Calu3 (cell line): ENCODE data around the gene UGT1A1. TPM values are rescaled to one million over a fixed set of nuclear protein-coding genes. Genes with fewer than 3 reads are reported as not detected.

Experiments used
- BruUV-seq: library from RNA; stranded (reverse); fragments of 400-500 nt; replicated peaks from 2 replicates; lab custom pipeline; 2021; lab: Mats Ljungman, UMichigan
- CTCF ChIA-PET: fragments of 300-600 bp; sonication (Branson Sonifier 250); formaldehyde crosslinking; loops from one replicate; lab custom pipeline; 2022; ENCODE audit warnings: antibody characterized with exemption; lab: Charles Lee
- DNase-seq: peaks from one replicate; pipeline ENCODE4 v3.0.0; 2022
- H3K27ac Mint-ChIP-seq: one replicate; pipeline ENCODE4 v1.8.0; 2022; ENCODE audit warnings: mixed read lengths; ENCODE audit not compliant: unreplicated experiment
- H3K27me3 Mint-ChIP-seq: one replicate; pipeline ENCODE4 v1.8.0; 2022; ENCODE audit warnings: mixed read lengths; ENCODE audit not compliant: unreplicated experiment
- H3K36me3 Mint-ChIP-seq: one replicate; pipeline ENCODE4 v1.8.0; 2022; ENCODE audit warnings: mild to moderate bottlenecking, moderate library complexity, mixed read lengths; ENCODE audit not compliant: insufficient read depth, unreplicated experiment
- H3K4me1 Mint-ChIP-seq: one replicate; pipeline ENCODE4 v1.8.0; 2022; ENCODE audit warnings: mild to moderate bottlenecking, low read depth, mixed read lengths; ENCODE audit not compliant: unreplicated experiment
- H3K4me3 Mint-ChIP-seq: one replicate; pipeline ENCODE4 v1.8.0; 2022; ENCODE audit warnings: mild to moderate bottlenecking, low read depth, moderate library complexity, mixed read lengths; ENCODE audit not compliant: unreplicated experiment
- H3K9me3 Mint-ChIP-seq: one replicate; pipeline ENCODE4 v1.8.0; 2022; ENCODE audit warnings: low read depth, mixed read lengths; ENCODE audit not compliant: unreplicated experiment
- intact Hi-C: fragments of 100-400 bp; cut with micrococcal nuclease; formaldehyde crosslinking; loops from one replicate; pipeline ENCODE4 v1.10.0; 2022; ENCODE audit not compliant: unreplicated experiment
- total RNA-seq: library from RNA; stranded (reverse); gene quantifications from 2 replicates; pipeline ENCODE4 v1.2.3, GENCODE V29; 2022
- TF ChIP-seq, protein P1 (sequence below): fragments of 200-600 bp; IDR thresholded peaks from one replicate; pipeline ENCODE4 v1.8.0; 2022; ENCODE audit warnings: antibody characterized with exemption; ENCODE audit not compliant: unreplicated experiment

The UGT1A1 gene
- total RNA-seq, 1 experiment from 2014 or later: 26.7 TPM

DNA sequence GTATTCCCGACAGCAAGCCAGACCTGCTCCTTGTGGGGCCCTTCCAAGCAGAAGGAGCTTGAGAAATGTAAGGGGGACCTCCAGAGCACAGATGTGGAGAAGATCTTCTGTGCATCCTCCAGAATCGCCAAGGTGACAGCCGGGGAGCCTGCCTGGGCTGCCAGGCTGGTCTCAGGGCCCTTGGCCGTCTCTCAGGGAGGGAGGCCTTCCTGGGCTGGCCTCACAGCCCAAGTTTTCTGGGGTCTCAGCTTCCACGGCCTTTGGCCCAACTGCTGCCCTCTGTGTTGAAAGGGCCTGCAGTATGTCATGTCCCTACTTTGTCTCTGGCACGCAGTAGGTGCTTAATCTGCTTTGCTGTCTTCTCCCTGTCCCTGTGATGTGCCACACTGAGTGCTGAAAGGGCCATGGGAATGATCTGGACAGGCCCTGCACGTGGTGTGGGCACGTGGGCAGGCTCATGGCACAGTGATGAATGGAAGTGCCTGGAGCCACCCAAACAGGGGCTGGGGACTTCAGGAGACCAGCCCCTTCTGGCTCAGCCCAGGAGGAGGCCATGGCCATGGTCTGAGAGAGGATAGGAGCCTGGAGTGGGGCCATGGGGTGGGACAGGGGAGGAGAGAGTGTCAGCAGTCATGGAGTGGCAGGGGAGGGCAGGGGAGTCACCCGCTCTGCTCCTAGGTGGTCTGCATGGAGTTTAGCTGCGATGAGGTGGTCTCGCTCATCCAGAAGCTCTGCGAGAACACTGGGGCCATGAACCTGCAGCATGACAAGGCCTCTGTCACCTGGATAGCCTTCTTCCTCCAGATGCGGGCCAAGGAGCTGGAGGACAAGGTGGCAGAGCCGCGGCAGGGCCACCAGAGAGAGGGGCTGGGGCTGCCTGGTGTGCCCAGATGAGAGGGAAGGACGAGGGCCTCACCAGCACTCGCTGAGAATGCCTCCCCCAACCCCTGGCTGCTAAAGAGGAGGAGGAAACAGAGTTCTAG is 58.9 kb downstream of the UGT1A1 start:
- Mint-ChIP-seq H3K4me3 (no peak overlapping the region), H3K36me3 (peaks cover 5% of the 10 kb centered on the region)

DNA sequence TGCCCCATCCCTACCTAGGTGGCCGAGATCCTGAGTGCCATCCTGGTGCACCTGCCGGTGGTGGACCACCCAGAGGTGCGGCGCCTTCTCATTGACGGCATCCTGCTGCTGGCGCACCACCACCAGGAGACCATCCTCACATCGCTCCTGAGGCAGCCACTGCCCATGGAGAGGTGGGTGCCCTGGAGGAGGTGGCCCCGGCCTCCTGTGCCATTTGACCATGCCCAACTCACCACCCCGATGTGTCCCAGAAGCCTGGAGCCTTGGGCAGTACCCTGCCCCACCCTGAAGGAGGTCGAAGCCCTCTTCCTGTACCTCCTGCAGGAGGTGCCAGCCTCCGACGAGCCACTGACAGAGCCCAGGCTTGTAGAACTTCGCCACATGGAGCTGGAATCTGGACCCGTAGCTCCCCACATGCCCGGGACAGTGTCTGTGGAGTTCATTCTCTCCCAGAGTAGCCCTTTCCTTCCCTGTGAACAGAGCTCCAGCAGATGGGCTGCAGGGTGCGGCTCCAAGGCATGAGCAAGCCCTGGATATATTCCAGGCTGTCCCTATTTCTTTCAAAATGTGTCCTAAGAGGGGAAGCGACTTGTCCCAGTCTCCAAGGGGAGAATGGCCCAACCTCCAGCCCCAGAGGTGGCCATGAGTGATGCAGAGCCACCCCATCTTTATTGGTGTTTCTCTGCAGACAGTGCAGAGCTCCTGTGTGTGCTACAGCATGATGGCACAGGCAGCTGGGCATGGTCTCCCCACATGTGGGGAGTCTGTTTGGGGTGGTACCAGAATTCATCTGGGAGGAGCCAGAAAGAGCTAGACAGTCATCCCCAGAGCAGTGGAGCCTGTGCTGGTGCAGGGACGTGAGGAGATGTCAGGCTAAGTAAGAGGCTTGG is 60.1 kb downstream of the UGT1A1 start:
- Mint-ChIP-seq H3K4me1 (no peaks in the 10 kb centered on the region), H3K27ac (no peak overlapping the region), H3K4me3 (no peak overlapping the region), H3K36me3 (peaks cover 5% of the 10 kb centered on the region), H3K27me3 (peaks cover 20% of the 10 kb centered on the region), H3K9me3 (no peaks in the 10 kb centered on the region)
- BruUV-seq: no TSS peak
- intact Hi-C loops: no loop called here
- TF ChIP-seq, protein P1, sequence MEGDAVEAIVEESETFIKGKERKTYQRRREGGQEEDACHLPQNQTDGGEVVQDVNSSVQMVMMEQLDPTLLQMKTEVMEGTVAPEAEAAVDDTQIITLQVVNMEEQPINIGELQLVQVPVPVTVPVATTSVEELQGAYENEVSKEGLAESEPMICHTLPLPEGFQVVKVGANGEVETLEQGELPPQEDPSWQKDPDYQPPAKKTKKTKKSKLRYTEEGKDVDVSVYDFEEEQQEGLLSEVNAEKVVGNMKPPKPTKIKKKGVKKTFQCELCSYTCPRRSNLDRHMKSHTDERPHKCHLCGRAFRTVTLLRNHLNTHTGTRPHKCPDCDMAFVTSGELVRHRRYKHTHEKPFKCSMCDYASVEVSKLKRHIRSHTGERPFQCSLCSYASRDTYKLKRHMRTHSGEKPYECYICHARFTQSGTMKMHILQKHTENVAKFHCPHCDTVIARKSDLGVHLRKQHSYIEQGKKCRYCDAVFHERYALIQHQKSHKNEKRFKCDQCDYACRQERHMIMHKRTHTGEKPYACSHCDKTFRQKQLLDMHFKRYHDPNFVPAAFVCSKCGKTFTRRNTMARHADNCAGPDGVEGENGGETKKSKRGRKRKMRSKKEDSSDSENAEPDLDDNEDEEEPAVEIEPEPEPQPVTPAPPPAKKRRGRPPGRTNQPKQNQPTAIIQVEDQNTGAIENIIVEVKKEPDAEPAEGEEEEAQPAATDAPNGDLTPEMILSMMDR: no peak
- CTCF ChIA-PET: interaction anchor here (1.3 kb wide), 1 partner anchor 12 kb away, joined by 4 read pairs; no protein-coding TSS in a partner anchor
- no peak for DNase-seq

More for the DNA sequence above, 58.9 kb downstream of the UGT1A1 start:
- Mint-ChIP-seq H3K27me3 (peaks cover 20% of the 10 kb centered on the region), H3K27ac (no peak overlapping the region), H3K4me1 (no peaks in the 10 kb centered on the region), H3K9me3 (no peaks in the 10 kb centered on the region)
- intact Hi-C loops: no loop called here
- CTCF ChIA-PET: no interaction called here
- DNase-seq: no peak
- TF ChIP-seq, protein P1: no peak
- BruUV-seq: no TSS peak

DNA sequence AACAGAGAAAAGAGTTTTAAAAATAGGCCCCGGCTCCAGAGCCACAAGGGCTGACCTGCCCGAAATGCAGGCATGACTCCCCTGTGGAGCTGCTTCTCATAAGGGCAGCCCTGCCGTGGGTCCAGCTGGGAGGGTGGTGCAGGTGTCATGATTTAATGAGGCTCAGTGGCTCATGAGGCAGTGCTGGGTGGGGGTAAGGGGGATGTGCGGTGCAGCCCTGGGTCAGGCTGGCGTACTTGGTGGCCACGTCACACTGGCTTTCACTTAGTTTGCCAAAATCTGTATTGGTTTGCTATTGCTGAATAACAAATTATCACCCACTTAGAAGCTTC is 60.7 kb downstream of the UGT1A1 start:
- H3K4me1 Mint-ChIP-seq: no peaks in the 10 kb centered on the region
- intact Hi-C loops: no loop called here
- peaks cover 5% of the 10 kb centered on the region for H3K36me3 Mint-ChIP-seq
- no peak overlapping the region for H3K4me3 Mint-ChIP-seq
- no peak for DNase-seq
- CTCF ChIA-PET: interaction anchor here (1.3 kb wide), 1 partner anchor 12 kb away, joined by 4 read pairs; no protein-coding TSS in a partner anchor
- H3K27me3 Mint-ChIP-seq: peaks cover 20% of the 10 kb centered on the region
- BruUV-seq: no TSS peak
- H3K9me3 Mint-ChIP-seq: no peaks in the 10 kb centered on the region
- no peak overlapping the region for H3K27ac Mint-ChIP-seq
- TF ChIP-seq, protein P1: no peak

DNA sequence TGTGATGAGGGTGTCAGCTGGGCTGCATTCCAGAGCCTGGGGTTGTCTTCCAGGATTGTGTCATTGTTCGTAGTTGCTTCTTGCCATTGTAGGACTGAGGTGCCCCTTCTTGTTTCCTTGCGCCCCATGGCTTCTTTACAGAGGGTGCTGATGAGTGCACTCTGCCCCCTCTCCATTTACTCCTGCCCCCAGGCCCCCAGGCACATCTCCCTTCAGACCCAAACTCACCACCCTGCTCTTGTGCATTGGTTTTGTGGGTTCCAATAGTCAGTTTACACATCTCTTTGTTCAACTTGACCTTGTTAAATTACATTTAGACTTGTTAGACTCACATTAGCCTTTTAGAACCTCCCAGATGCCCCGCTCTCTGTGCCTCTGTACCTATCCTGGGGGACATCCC is 61.1 kb downstream of the UGT1A1 start:
- CTCF ChIA-PET: interaction anchor here (1.3 kb wide), 1 partner anchor 11 kb away, joined by 4 read pairs; no protein-coding TSS in a partner anchor
- no peak overlapping the region for H3K4me3 Mint-ChIP-seq

More for the DNA sequence above, 61.1 kb downstream of the UGT1A1 start:
- intact Hi-C loops: no loop called here
- Mint-ChIP-seq H3K27ac (no peak overlapping the region), H3K9me3 (no peaks in the 10 kb centered on the region), H3K27me3 (peaks cover 20% of the 10 kb centered on the region), H3K4me1 (no peaks in the 10 kb centered on the region), H3K36me3 (peaks cover 5% of the 10 kb centered on the region)
- no peak for DNase-seq
- TF ChIP-seq, protein P1: no peak
- no TSS peak for BruUV-seq
